NCI-H510A treated with DMSO at 0.1 percent for 48 hours (cell line): ENCODE data around the gene ZNF276.
"Not testable (repeated sequence)": the region's sequence is repeated elsewhere in the genome, so short reads cannot be mapped to it uniquely, and the experiment has no call there.

Source experiments
- DNase-seq: peaks from one replicate; lab custom pipeline; 2025; lab: John Stamatoyannopoulos, UW

Gene ZNF276

DNA sequence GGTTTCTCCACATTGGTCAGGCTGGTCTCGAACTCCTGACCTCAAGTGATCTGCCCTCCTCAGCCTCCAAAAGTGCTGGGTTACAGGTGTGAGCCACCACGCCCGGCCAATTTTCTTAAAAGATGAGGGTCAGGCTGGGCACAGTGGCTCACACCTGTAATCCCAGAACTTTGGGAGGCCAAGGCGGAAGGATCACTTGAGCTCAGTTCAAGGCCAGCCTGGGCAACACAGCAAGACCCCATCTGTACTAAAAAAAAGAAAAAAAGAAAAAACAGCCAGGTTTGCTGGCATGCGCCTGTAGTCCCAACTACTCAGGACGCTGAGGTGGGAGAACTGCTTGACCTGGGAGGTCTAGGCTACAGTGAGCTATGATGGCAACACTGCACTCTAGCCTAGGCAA, 62.6 kb downstream of the ZNF276 start:
- DNase-seq, result not testable (repeated sequence)

DNA sequence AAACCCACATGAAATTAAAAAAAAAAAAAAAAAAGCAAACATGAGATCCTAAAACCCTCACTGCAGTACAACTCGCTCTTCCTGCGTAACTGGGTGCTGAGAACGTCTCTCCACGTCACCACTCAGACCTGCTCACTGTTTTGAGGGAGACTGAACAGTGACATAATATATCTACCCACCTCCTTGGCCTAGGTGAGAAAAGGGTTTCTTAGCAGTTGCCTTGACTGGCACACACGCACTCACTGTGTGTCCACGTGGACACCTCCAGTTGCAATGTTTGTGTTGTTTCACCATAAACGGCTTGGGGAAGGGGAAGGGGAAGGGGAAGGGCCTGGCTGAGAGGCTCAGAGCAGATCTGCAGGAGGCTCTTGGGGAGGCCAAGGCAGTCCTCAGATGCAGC, 63.1 kb downstream of the ZNF276 start:
- no peak for DNase-seq

DNA sequence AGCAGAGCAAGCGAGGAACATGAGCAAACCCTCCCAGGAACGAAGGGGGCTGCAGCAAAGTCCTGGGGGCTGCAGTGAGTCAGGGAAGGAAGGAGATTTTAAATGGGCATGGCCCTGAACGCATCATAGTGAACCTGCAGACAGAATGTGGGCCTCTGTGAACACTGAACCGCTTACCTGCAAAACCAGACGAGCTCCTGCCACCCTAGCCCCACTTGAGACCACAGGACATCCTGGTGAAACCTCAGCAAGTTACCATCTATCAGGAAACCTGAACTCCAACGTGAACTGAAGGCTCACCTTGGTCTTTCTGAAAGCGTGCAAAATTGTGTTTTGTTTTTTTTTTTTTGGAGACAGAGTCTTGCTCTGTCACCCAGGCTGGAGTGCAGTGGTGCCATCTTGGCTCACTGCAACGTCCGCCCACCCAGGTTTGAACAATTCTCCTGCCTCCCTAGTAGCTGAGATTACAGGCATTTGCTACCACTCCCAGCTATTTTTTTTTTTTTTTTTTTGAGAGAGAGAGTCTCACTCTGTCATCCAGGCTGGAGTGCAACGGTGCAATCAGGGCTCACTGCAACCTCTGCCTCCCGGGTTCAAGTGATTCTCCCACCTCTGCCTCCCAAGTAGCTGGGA, 64.3 kb downstream of the ZNF276 start:
- no peak for DNase-seq

DNA sequence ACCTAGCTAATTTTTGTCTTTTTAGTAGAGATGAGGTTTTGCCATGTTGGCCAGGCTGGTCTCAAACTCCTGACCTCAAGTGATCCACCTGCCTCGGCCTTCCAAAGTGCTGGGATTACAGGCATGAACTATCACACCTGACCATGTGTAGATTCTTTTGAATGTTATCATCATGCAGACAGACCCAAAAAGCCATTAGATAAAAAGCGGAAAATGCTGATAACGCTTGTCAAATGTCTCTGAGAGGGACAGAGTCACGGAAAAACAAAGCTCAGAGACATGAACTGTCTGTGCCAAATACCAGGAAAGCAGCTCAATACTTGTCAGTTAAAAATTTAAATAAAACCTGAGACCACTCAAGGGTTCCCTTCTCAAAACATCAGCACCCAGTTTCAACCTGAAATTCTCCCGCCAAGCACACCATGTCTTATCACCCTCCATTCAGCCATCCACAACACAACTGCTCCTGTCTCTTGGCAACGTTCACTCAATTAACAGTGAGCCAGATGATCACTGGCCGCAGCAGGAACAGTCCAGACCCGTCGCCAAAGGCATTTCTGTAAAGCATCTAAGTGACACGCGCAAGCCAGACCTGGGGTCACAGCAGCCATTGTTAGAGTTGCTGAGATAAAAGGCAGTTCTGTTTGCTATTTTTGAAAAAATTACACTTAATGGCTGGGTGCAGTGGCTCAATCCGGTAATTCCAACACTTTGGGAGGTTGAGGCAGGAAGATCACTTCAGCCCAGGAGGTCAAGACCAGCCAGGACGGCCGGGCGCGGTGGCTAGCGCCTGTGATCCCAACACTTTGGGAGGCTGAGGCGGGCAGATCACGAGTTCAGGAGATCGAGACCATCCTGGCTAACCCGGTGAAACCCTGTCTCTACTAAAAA, 65.4 kb downstream of the ZNF276 start:
- DNase-seq, result no peak

DNA sequence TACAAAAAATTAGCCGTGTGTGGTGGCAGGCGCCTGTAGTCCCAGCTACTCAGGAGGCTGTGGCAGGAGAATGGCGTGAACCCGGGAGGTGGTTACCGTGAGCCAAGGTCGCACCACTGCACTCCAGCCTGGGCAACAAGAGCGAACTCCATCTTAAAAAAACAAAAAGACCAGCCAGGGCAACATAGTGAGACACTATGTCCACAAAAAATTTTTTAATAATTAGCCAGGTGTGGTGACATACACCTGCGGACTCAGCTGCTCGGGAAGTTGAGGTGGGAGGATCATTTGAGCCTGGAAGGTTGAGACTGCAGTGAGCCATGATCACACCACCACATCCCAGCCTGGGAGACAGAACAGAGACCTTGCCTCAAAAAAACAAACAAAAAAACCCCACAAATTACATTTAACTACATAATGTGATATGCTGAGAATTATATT, 66.0 kb downstream of the ZNF276 start:
- no peak for DNase-seq
